Mesenchymal stem cell (in vitro differentiated cells and primary cell): Measurements from ENCODE around the gene CNOT6L. TPM values are rescaled to one million over a fixed set of nuclear protein-coding genes. Genes with fewer than 3 reads are reported as not detected.
"Not testable (repeated sequence)": the region's sequence is repeated elsewhere in the genome, so short reads cannot be mapped to it uniquely, and the experiment has no call there.

Experiments
- DNase-seq: peaks from one replicate; pipeline ENCODE4 v3.0.0-alpha.2; 2013
- H2AFZ ChIP-seq: one replicate; pipeline ENCODE4 v1.6.1; 2013; ENCODE audit warnings: low read depth, mild to moderate bottlenecking, control low read depth, inconsistent platforms, low read length, moderate library complexity
- H2AK5ac ChIP-seq: 2 replicates; pipeline ENCODE4 v1.6.1; 2013; ENCODE audit warnings: low read length, moderate library complexity, mild to moderate bottlenecking, inconsistent platforms; ENCODE audit not compliant: severe bottlenecking
- H2BK120ac ChIP-seq: one replicate; pipeline ENCODE4 v1.6.1; 2013; ENCODE audit warnings: low read depth, mild to moderate bottlenecking, inconsistent platforms, low read length, moderate library complexity
- H2BK12ac ChIP-seq, 2 experiments: one replicate each; pipeline ENCODE4 v1.6.1; 2013; ENCODE audit warnings: inconsistent platforms in 2 of 2, low read length in 2 of 2, mild to moderate bottlenecking in 2 of 2, moderate library complexity in 2 of 2, control low read depth in 1 of 2
- H2BK15ac ChIP-seq: one replicate; pipeline ENCODE4 v1.6.1; 2013; ENCODE audit warnings: mild to moderate bottlenecking, low read depth, inconsistent platforms; ENCODE audit not compliant: poor library complexity, severe bottlenecking
- H2BK5ac ChIP-seq: 2 replicates; pipeline ENCODE4 v1.6.1; 2013; ENCODE audit warnings: low read depth, mild to moderate bottlenecking, low read length, control low read depth, inconsistent platforms; ENCODE audit not compliant: poor library complexity, severe bottlenecking
- H3K14ac ChIP-seq, 2 experiments: one replicate each; pipeline ENCODE4 v1.6.1; 2013; ENCODE audit warnings: inconsistent platforms in 2 of 2, low read length in 2 of 2, control low read depth in 1 of 2, mild to moderate bottlenecking in 1 of 2, moderate library complexity in 1 of 2
- H3K18ac ChIP-seq, 2 experiments: one replicate each; pipeline ENCODE4 v1.6.1; 2013; ENCODE audit warnings: inconsistent platforms in 2 of 2, low read length in 2 of 2, control low read depth in 1 of 2, low read depth in 1 of 2, mild to moderate bottlenecking in 1 of 2
- H3K23ac ChIP-seq, 2 experiments: one replicate each; pipeline ENCODE4 v1.6.1; 2013; ENCODE audit warnings: inconsistent platforms in 2 of 2, low read length in 2 of 2, mild to moderate bottlenecking in 2 of 2, moderate library complexity in 2 of 2, control low read depth in 1 of 2
- H3K27ac ChIP-seq: 2 replicates; pipeline ENCODE4 v1.5.1; 2013; ENCODE audit warnings: mild to moderate bottlenecking, moderate library complexity, low read length, control low read depth, inconsistent platforms; ENCODE audit not compliant: poor library complexity, severe bottlenecking
- H3K27me3 ChIP-seq, 2 experiments: 2 replicates each; pipeline versions ENCODE4 v1.6.1 to v1.7.0; 2013; ENCODE audit warnings: low read length in 2 of 2, mild to moderate bottlenecking in 2 of 2, moderate library complexity in 2 of 2, control low read depth in 1 of 2, inconsistent platforms in 1 of 2; ENCODE audit not compliant: control insufficient read depth in 1 of 2, insufficient read depth in 1 of 2
- H3K36me3 ChIP-seq, 2 experiments: 2 replicates each; pipeline versions ENCODE4 v1.6.1 to v1.7.0; 2013; ENCODE audit warnings: low read length in 2 of 2, control low read depth in 1 of 2, inconsistent platforms in 1 of 2, low read depth in 1 of 2, mild to moderate bottlenecking in 1 of 2; ENCODE audit not compliant: insufficient read depth in 2 of 2, control insufficient read depth in 1 of 2
- H3K4ac ChIP-seq, 2 experiments: one replicate each; pipeline ENCODE4 v1.6.1; 2013; ENCODE audit warnings: inconsistent platforms in 2 of 2, low read length in 2 of 2, mild to moderate bottlenecking in 2 of 2, moderate library complexity in 2 of 2, control low read depth in 1 of 2, low read depth in 1 of 2
- H3K4me1 ChIP-seq: 2 replicates; pipeline ENCODE4 v1.6.1; 2013; ENCODE audit warnings: low read depth, low read length, control low read depth; ENCODE audit not compliant: control insufficient read depth, insufficient read depth
- H3K4me2 ChIP-seq: 2 replicates; pipeline ENCODE4 v1.6.1; 2013; ENCODE audit warnings: low read length, mild to moderate bottlenecking, inconsistent platforms; ENCODE audit not compliant: poor library complexity, severe bottlenecking
- H3K4me3 ChIP-seq, 2 experiments: 2 replicates each; pipeline versions ENCODE4 v1.5.1 to v1.7.0; 2013; ENCODE audit warnings: low read length in 2 of 2, mild to moderate bottlenecking in 2 of 2, control low read depth in 1 of 2, low read depth in 1 of 2; ENCODE audit not compliant: insufficient read depth in 1 of 2
- H3K79me1 ChIP-seq: replicated peaks from 2 replicates; pipeline ENCODE4 v1.6.1; 2013; ENCODE audit warnings: mild to moderate bottlenecking, control low read depth, low read length, inconsistent platforms; ENCODE audit not compliant: poor library complexity, severe bottlenecking
- H3K9ac ChIP-seq: 2 replicates; pipeline ENCODE4 v1.7.0; 2013; ENCODE audit warnings: mild to moderate bottlenecking, low read length, moderate library complexity
- H3K9me3 ChIP-seq: 2 replicates; pipeline ENCODE4 v1.7.0; 2013; ENCODE audit warnings: mild to moderate bottlenecking, low read length; ENCODE audit not compliant: control insufficient read depth
- H4K8ac ChIP-seq: one replicate; pipeline ENCODE4 v1.6.1; 2013; ENCODE audit warnings: inconsistent platforms, mild to moderate bottlenecking, low read length, moderate library complexity
- H4K91ac ChIP-seq: one replicate; pipeline ENCODE4 v1.6.1; 2013; ENCODE audit warnings: mild to moderate bottlenecking, low read length, inconsistent platforms
- WGBS: methylation state at CpG from one replicate; pipeline ENCODE4 v1.1.7; 2013; ENCODE audit warnings: mixed read lengths; 5-methylcytosine and 5-hydroxymethylcytosine counted together
- polyA plus RNA-seq, 2 experiments: library from polyadenylated mRNA; stranded (reverse); fragments of 200-250 nt; gene quantifications; one replicate each; pipeline ENCODE4 v1.2.3, GENCODE V29; 2013

CNOT6L gene
- 10.2 TPM for polyA plus RNA-seq (2013, experiment 1 of 2)
- 11.1 TPM for polyA plus RNA-seq (2013, experiment 2 of 2)

- H4K91ac ChIP-seq = peak within 1 kb of the TSS; percentile 88
- peak within 1 kb of the TSS; percentile 96 for H3K27ac ChIP-seq
- peak within 1 kb of the TSS; percentile 82 for H2BK15ac ChIP-seq
- H2AK5ac ChIP-seq = no peak within 1 kb of the TSS
- under 1% methylated on average over 40 of the region's 89 CpGs for WGBS
- H3K9ac ChIP-seq = peak within 1 kb of the TSS; percentile 88
- peak within 1 kb of the TSS; percentile 97 to 98 for H3K18ac ChIP-seq
- peak within 1 kb of the TSS; percentile 76 for H3K4me2 ChIP-seq
- H2BK12ac ChIP-seq = peak within 1 kb of the TSS; percentile 11 to 54
- H2AFZ ChIP-seq = peak within 1 kb of the TSS; percentile 99
- no peaks in the 10 kb centered on the region for H3K4me1 ChIP-seq
- H3K79me1 ChIP-seq = peaks cover 3% of the 10 kb centered on the region
- peak; percentile 80 for DNase-seq
- H2BK5ac ChIP-seq = peak within 1 kb of the TSS; percentile 93
- no peaks in the 10 kb centered on the region for H3K27me3 ChIP-seq
- peak within 1 kb of the TSS; percentile 90 to 95 for H3K4ac ChIP-seq
- peak within 1 kb of the TSS; percentile 73 for H4K8ac ChIP-seq
- H3K36me3 ChIP-seq = no peaks in the 10 kb centered on the region
- H2BK120ac ChIP-seq = no peak within 1 kb of the TSS
- H3K9me3 ChIP-seq = no peaks in the 10 kb centered on the region
- peak within 1 kb of the TSS in 1 of 2 experiments; percentile 89 for H3K14ac ChIP-seq
- peak within 1 kb of the TSS; percentile 90 to 96 for H3K4me3 ChIP-seq
- peak within 1 kb of the TSS; percentile 96 to 100 for H3K23ac ChIP-seq
Measured at GRCh38 chr4:77818602-77819403, at the start of gene CNOT6L. TSS of gene CNOT6L (minus strand) at chr4:77819368. CDS start at chr4:77819308, 60 bp downstream.

DNA sequence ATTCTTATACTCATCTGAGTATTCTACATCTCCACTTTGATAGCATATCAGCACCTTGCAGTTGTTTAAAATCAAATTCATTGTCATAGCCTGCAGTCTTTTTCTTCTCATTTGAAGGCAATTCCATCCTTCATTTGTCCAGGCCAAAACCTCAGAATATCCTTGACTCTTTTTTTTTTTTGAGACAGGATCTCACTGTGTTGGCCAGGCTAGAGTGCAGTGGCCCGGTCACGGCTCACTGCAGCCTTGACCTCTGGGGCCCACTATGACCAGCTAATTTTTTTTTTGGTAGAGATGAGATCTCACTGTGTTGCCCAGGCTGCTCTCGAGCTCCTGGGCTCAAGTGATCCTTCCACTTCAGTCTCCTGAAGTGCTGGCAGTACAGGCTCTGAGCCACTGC lies 46.1 kb upstream of the CNOT6L start:
- H3K14ac ChIP-seq = no peak overlapping the region
- H3K4me3 ChIP-seq = no peak overlapping the region
- H2BK120ac ChIP-seq = no peak overlapping the region
- no peak overlapping the region for H2BK15ac ChIP-seq
- no peaks in the 10 kb centered on the region for H3K27me3 ChIP-seq
- no peak overlapping the region for H2BK12ac ChIP-seq
- H3K4ac ChIP-seq = no peak overlapping the region
- peaks cover 12% of the 10 kb centered on the region for H3K79me1 ChIP-seq
- no peak overlapping the region for H4K91ac ChIP-seq
- no peak overlapping the region for H2AFZ ChIP-seq
- no peak overlapping the region for H3K18ac ChIP-seq
- WGBS = 98% methylated on average over 3 of the region's 3 CpGs
- no peak for DNase-seq
- no peak overlapping the region for H2AK5ac ChIP-seq
- H3K27ac ChIP-seq = no peak overlapping the region
- H3K23ac ChIP-seq = no peak overlapping the region
- H2BK5ac ChIP-seq = no peak overlapping the region
- H3K4me2 ChIP-seq = no peak overlapping the region
- no peak overlapping the region for H4K8ac ChIP-seq
- H3K9me3 ChIP-seq = no peaks in the 10 kb centered on the region
- H3K4me1 ChIP-seq = peaks cover 2% of the 10 kb centered on the region
- peaks cover 2 to 6% of the 10 kb centered on the region in 2 experiments for H3K36me3 ChIP-seq
- H3K9ac ChIP-seq = no peak overlapping the region

- WGBS = 55% methylated on average over 14 of the region's 14 CpGs
- not testable (repeated sequence) for H3K27me3 ChIP-seq, H2BK15ac ChIP-seq, H2BK120ac ChIP-seq, H2AFZ ChIP-seq, H2BK5ac ChIP-seq, H3K14ac ChIP-seq, DNase-seq, H3K79me1 ChIP-seq, H2AK5ac ChIP-seq, H2BK12ac ChIP-seq, H4K91ac ChIP-seq, H4K8ac ChIP-seq, H3K23ac ChIP-seq, H3K9me3 ChIP-seq, H3K4ac ChIP-seq, H3K36me3 ChIP-seq, H3K18ac ChIP-seq, H3K4me1 ChIP-seq
- Histone ChIP-seq H3K9ac (peak overlapping the region; percentile 100), H3K4me3 (peak overlapping the region; percentile 40 to 98), H3K4me2 (peak overlapping the region; percentile 49), H3K27ac (peak overlapping the region; percentile 95)
Measured at GRCh38 chr4:77863341-77863740, 44.2 kb upstream of the CNOT6L start.

GRCh38 chr4:77862478-77863216 lies 43.5 kb upstream of the CNOT6L start, which contains the start of gene MRPL1:
TSS of gene MRPL1 (plus strand) at chr4:77862830. CDS start at chr4:77862849, 19 bp downstream.
- Histone ChIP-seq H2BK15ac (no peak within 1 kb of the TSS), H3K36me3 (peaks cover 2 to 6% of the 10 kb centered on the region in 2 experiments), H3K27me3 (no peaks in the 10 kb centered on the region), H2AFZ (peak within 1 kb of the TSS; percentile 6), H2BK5ac (no peak within 1 kb of the TSS), H3K23ac (no peak within 1 kb of the TSS), H3K79me1 (peaks cover 9% of the 10 kb centered on the region), H3K4me2 (peak within 1 kb of the TSS; percentile 84), H3K4me3 (peak within 1 kb of the TSS; percentile 64 to 98), H2BK120ac (no peak within 1 kb of the TSS), H3K27ac (peak within 1 kb of the TSS; percentile 95), H3K9ac (peak within 1 kb of the TSS; percentile 100), H2AK5ac (no peak within 1 kb of the TSS), H3K4ac (peak within 1 kb of the TSS in 1 of 2 experiments; percentile 1), H3K18ac (peak within 1 kb of the TSS in 1 of 2 experiments; percentile 49), H4K8ac (peak within 1 kb of the TSS; percentile 74), H3K4me1 (peaks cover 2% of the 10 kb centered on the region), H2BK12ac (no peak within 1 kb of the TSS), H3K9me3 (no peaks in the 10 kb centered on the region), H3K14ac (no peak within 1 kb of the TSS), H4K91ac (no peak within 1 kb of the TSS)
- peak; percentile 97 for DNase-seq
- WGBS = under 1% methylated on average over 33 of the region's 33 CpGs
